Activated T-cell treated with anti-CD3 and anti-CD28 coated beads, Interleukin-2, amount 50 U/mL, for 48 hours (primary cell): Measurements from ENCODE around the gene CENPQ.

Experiments used
- DNase-seq, 2 experiments: peaks; one replicate each; pipeline ENCODE4 v3.0.0-alpha.2; 2020

CENPQ gene

DNA sequence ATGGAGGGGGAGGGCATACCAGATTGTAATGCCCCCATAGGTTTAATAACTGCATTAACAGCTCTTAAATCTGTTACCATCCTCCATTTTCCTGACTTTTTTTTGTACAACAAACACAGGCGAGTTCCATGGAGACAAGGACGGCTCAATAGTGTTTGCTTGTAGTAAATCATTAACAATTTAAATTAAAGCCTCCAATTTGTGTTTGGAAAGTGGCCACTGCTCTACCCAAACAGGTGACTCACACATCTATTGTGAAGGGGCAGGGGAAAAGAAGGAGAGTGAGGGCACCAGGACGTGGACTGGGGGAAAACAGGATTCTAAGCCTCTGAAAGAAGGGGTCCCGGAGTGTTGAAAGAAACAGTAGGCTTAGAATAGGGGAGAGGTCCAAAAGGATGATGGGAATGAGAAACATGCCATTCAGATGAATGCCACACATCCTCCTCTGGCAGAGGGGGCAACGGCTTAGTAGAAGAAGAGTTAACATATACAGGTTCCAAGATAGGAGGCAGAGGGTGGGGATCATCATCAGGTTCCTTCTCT, 43.5 kb downstream of the CENPQ start:
- no peak for DNase-seq

DNA sequence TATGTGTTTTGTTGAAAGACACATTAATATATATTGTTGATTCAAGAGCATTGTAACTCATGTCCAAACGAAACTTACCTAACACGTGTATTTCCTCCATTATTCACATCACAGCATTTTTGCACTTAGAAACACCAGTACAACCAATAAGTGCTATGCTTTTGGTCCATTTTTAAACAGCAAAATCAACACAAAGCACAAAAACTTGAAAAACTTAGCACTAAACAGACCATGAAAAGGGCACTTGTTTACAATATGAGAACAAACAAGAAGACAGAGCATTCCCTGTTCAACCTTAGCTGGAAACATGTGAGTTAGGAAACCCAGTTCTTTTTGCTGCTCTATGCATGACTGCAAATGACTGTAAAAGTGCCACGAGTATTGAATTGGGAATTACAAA, 46.2 kb downstream of the CENPQ start:
- no peak for DNase-seq

DNA sequence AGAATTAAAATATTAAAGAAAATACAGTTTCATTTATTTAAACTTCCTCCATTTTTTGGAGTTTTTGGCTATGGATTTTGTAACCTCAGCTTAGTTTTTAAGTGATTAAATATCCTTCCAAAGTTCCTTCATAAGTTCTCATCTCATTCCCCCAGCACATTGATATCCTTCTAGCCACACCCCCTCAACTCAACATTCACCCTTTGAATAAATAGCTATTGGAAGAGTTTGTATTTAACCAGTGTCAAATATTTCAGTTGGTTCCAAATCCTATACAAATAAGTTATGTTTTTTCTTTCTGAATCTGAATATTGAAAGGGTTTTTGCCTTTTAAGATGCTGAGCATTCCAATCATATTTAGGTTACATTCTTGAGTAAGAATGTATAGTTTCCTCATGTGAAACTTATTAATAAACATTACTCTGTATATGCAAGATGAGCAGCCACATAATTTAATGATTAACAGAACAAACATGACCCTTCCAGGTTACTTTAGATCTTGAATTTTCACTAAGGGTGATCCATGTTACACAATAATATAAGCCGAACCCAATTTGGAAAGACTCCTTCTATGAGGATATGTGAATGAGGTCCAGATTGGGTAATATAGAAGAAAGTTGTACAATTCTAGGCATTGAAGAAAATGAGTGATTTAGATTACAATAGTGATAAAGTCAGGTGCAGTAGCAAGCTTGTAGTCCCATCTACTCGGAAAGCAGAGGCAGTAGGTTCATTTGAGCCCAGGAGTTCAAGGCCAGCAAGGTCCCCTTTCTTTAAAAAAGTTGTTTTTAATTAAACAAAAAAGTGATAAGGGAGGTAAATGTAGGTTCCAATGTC, 50.2 kb downstream of the CENPQ start:
- no peak for DNase-seq

DNA sequence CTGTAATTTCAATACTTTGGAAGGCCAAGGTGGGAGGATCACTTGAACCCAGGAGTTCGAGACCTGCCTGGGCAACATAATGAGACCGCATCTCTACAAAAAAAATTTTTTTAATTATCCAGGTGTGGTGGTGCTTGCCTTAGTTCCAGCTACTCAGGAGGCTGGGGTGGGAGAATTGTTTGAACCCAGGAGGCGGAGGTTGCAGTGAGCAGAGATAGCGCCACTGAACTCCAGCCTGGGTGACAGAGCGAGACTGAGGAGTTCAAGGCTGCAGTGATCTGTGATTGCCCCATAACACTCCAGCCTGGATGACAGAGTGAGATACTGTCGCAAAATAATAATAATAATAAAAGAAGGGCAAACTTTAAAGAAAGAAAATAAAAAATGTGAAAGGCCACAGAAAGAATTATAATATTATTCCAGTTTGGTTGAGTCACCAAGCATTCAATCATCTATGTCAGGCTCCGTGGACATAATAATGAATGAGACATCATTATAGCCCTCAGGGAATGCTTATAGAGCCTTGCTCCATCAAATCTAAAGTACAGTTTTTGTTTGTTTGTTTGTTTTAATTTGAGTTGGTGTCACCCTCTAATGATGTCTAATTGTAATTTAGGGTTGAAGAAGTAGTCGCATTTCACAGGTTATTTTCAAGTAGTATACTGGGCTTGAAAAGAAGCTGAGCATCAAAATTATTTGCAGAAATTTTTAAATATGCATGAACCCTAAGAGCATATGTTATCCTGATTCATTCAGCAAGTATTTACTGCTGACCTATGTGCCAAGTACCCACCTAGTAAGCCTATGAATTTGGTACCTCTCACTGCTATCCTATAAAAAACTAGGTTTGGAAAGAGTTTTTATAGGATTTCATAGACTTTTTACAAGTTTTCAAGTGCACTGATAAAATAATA, 51.7 kb downstream of the CENPQ start:
- no peak for DNase-seq

DNA sequence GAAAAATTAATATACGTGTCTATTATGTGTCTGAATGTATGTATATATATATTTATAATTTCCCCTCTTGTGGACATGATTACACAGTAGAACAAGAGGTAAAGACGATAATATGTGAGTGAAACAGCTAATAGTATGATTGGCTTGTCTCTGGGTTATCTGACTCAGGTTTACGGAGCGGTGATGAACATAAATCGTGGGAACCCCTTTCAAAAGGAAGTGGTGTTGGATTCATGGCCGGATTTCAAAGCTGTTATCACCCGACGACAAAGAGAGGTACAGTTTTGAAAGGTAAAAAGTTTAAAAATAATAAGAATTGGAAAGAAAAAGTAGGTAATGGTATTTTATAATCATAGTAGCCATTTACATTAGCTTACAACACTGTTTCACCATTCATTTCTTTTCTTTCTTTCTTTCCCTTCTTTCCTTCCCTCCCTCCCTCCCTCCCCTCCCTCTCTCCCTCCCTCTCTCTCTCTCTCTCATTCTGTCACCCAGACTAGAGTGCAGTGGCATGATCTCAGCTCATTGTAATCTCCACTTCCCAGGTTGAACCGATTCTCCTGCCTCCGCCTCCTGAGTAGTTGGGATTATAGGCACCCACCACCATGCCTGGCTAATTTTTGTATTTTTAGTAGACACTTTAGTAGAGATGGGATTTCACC, 52.4 kb downstream of the CENPQ start:
- no peak for DNase-seq

DNA sequence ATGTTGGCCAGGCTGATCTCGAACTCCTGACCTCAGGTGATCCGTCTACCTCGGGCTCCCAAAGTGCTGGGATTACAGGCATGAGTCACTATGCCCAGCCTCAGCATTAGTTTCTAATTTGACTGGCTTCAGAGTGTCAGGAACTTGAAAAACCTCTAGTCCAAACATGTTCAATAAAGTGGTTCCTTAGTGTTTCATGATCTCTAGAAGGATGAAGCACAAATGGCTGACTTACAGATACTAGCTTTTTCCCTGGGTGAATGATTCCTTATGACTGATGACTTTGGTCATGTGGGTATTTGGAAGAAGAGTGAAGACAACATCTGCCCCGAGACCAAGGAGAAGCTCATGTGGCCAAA, 53.0 kb downstream of the CENPQ start:
- no peak for DNase-seq

DNA sequence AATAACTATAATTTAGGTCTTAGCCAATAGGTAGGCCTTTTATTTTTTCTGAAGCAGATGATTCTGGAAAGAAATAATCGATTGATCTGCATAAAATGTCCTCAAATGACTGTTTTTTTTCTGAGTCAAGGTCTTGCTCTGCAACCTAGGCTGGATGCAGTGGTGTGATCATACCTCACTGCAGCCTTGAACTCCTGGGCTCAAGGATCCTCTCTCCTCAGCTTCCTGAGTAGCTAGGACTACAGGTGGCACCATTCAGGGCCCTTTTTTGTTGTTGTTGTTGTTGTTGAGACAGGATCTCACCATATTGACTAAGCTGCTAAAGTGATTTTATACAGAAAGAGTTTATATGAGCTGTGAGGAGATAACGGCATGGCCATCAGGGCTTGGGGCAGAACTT, 54.7 kb downstream of the CENPQ start:
- no peak for DNase-seq

DNA sequence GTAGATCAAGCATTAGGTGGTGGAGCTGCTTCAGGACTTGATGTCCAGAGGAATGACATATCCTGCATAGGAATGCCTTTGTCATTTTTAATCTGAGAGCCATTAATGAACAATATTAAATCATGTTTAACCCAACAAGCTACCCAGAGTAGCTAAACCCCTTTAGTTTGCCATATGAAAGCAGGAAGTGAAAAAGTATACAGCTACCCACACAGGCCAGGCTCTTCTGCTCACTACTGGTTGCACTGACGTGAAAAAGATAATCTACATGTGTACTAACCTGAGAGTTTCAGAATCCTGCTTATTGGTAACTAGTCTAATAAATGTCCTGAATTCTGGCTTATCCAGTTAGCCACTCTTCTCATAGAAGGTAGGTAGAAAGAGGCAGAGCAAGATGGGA, 56.5 kb downstream of the CENPQ start:
- DNase-seq: no peak

DNA sequence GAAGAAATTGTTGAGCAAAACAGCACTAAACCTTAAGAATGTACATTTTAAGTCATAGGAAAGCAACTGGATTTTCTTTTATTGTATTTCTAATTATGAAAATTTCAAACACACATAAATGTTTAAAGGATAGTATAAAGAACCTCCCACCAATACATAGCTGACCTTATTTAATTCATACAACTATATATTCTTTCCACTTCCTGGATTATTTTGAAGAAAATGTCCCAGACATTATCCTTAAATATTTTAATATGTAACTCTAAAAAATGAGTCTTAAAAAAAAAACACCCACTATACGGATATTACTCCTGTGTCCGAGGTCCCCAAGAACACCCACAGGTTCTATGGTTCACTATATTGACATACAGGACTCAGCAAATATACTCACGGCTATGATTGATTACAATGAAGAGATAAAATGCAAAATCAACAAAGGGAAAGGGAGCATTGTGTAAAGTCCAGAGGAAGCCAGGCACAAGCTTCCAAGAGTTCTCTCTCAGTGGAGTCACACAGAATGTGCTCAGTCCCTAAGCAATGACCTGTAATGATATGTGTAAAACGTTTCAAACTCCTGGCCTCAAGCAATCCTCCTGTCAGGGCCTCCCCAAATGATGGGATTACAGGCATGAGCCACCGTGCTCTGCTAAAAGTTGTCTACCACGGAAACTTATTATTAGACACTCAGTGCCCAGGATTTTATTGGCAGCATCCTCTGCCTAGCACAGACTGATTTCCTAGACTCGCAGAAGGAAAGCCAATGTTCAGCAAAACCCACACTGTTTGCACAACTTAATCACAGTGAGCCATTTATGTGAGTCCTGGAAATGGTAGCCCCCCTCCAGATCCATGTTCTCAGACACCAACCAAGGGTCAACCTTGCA, 59.8 kb downstream of the CENPQ start:
- no peak for DNase-seq

DNA sequence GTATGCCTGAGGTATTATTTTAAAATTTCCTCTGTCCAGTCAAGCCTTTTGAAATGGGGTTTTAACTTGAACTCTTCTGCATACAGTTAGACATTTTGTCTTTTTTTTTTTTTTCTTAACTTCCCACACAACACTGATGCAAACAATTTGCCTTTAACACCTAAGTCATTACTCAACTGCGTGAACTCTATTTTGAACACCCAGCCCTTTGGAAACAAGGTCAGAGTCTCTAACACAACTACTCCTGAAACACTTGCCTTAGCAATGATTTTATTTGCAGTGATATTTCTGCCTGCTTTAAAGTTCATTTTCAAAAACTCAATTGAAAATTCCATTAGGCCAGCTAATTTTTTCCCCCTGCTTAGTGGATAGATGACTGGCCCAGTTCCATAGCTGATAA, 60.7 kb downstream of the CENPQ start:
- no peak for DNase-seq

DNA sequence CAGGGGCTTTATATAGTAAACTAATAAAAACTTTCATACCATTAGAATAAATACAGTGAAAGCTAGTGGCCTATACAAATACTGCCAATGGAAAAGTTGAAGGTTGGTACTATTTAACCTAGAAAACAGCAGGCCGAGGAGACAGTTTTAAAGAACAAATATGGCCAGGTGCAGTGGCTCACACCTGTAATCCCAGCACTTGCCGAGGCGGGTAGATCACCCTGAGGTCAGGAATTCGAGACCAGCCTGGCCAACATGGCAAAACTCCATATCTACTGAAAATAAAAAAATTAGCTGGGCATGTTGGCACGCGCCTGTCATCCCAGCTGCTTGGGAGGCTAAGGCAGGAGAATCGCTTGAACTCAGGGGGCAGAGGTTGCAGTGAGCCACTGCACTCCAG, 61.4 kb downstream of the CENPQ start:
- DNase-seq: no peak

DNA sequence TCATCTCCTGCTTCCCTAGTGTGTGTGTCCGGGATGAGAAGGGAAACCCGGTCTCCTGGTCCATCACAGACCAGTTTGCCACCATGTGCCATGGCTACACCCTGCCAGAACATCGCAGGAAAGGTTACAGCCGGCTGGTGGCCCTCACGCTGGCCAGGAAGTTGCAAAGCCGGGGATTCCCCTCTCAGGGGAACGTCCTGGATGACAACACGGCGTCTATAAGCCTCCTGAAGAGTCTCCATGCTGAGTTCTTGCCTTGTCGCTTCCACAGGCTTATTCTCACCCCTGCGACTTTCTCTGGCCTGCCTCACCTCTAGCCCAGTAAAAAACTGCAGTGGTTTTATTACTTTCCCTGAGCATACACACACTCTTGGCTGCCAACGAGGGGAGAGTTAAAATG, 63.4 kb downstream of the CENPQ start:
- DNase-seq: no peak

DNA sequence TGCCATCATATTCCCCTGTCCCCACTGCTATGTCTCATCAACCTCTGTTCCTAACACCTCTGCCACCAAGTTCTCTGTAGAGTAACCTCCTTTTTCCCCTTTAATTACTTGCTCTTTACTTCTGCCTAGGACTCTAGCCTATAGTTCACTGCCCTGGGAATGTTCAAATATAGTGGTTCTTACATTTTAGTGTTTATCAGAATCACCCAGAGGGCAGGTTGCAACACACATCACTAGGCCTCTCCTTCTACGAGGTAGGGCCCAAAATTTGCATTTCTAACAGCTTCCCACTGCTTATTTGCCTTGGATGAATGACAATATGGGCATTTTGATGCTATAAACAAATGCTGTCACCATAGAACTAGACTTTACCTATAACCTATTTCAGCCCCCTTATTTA, 64.2 kb downstream of the CENPQ start:
- no peak for DNase-seq

DNA sequence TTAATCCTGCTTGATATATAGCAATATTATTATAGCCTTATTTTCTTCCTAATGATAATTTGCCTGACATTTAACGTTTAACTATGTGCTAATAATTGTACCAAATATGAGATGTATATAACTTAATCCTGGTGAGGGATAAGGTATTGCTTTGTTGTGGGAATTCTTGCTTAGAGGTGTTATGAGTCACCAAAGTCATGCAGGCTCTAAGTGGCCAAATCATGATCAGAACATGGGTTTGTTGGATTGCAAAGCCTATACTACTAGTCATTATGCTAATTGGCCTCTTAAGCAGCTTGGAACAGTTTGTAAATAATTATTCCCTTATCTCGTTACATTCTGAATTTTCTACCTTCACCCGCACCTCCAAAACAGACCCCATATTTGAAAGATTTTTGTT, 65.4 kb downstream of the CENPQ start:
- DNase-seq: no peak

DNA sequence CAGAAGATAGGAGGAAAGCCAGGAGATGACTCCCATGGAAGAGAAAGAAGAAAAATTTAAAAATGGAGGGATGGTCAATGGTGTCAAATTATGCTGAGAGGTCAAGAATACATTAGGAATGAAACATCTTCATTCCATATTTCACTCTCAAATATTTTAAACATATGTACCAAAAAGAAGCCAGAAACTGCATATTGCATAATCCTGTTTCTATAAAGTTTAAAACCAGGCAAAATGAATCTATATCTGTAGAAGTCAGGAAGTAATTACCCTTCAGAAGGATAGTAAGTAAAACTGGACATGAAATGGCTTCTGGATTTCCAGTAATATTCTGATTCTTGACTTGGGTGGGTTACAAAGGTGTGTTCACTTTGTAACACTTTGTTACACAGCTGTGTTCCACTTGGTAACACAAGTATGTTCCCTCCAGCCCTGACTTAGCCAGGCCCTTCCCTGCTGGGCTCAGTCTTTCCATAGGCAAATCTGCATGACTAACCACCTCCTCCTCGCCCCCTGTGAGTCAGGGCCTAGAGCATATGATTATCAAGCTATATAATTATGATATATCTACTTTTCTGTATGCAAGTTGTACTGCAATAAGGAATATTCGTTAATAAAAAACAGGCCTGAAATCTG, 67.1 kb downstream of the CENPQ start:
- DNase-seq: no peak

DNA sequence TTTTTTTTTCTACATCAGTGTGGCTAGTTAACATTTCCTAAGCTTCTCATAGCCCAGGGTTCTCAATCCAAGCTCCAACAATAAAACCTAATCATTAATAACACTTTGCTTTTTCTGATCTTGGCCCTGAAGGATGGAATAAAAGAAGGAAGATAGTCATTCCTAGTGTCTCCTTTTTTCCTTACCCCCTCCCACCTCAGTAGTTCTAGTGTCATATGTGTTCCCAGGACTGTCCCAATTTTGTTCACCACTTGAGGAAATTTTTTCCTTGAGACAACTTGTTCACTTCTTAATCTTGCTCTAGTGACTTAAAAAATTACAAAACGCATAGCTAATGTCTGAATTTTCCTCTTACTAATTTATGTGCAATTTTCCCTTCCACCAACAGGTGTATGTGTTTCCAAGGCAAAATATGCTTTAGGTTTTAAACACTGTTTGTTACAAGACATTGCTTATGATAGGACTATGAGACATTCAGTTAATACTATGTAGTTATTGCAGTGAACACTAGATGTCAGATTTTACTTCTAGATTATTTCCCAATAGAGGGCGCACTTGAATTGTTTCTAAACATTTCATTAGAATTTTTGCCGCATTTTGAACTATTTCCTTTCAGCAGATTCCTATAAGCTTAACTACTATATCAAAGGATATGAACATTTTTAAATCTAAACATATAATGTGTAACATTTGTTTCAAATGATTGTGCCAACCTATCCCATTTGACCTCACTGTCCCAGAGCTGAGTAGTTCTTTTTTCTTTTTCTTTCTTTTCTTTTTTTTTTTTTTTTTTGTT, 68.8 kb downstream of the CENPQ start:
- no peak for DNase-seq

DNA sequence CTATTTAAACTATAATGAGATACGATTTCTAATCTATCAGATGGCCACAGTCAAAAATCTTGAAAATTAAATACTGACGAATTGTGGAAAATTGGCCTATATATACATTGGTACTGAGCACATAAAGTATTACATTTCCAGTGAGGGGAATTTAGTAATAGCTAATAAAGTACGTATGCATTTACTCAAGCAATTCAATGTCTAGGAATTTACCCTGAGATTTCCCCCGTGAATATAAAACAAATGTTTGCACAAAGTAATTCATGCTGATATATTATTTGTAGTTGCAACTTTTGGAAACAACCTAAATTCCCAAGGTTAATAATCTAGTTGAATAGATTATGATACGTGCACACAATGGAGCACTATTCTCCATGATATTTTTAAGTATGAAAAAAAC, 72.6 kb downstream of the CENPQ start:
- DNase-seq: no peak

DNA sequence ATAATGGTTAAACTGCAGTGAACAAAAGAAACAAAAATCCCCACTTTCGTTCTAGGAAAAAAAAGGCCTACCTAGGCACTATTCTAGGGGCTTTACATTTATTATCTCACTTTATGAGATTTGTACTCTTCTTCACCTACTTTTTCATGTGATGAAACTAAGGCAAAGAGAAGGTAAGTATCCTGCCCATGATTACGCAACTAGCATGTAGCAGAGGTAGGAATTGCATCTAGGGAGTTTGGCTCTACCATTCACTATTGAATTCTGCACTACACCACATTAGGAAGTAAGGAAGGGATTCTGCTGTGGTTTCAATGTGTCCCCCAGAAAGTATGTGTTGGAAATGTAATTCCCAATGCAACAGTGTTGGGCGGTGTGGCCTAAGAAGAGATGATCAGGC, 75.9 kb downstream of the CENPQ start:
- DNase-seq: no peak

DNA sequence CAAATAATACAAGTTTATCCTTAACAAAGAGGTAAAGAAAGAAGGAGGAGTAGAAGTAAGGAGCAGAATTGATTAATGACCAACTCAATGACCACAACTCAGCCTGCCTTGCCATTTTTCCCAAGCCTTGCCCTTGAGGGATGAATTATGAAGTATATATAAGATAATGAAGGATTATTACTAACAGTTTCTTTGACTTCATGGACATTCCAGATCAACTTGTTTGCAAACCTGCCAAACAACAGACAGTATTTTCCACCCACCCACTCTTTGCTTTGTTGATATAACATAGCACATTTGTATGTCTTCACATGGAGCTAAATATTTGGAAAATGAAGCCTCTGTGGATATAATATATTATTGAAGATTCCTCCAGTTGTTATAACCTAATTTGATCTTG, 77.4 kb downstream of the CENPQ start:
- DNase-seq: no peak

DNA sequence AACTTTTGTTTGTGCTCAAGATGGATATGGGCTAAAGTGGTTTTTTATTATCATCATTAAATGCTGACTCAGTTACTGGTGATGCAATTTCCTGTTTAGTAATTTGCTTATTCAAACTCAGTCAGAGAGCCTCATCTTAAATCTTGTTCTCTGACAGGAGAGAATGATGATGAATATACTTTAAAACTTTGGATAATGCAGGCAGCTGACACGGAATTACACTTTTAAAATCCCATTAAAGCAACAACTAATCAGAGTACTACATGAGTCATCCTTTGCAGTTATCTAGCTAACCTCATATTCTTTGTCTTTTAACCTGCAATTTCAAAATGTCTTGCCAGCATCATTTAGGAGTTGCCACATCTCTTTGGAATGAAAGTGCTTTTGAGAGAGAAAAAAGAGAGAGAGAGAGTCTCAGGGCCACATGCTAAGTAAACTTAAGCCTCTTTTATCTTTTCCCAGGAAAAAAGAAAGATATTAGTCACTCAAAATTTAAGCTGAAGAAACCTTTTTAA, 78.1 kb downstream of the CENPQ start:
- no peak for DNase-seq

DNA sequence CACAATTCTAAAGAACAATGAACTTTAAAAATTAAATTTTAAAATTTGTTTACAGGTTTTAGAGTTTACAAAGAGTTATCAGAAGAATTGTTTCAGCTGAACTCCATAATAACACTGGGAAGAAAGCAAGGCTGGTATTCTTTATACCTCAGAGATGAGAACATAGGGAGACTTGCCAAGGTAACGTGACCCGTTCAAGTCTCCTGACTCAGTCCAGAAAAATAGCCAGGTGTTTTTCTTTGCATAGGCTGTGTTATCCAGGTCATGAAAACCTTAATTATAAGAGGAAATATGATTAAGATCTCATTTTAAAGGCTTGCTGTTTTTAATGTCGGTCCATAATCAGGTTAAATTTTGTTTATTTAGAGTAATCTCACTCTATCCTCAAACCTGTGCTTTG, 78.8 kb downstream of the CENPQ start:
- no peak for DNase-seq
